ENCODE data around the gene PRKAB2. TPM values are rescaled to one million over a fixed set of nuclear protein-coding genes. Genes with fewer than 3 reads are reported as not detected.
"Not testable (repeated sequence)": the region's sequence is repeated elsewhere in the genome, so short reads cannot be mapped to it uniquely, and the experiment has no call there.

PRKAB2 gene
- total RNA-seq, 1 donor from 2014 or later = 26.7 TPM

GRCh38 chr1:147202576-147202975 is 30.3 kb upstream of the PRKAB2 start:
- no peak overlapping the region for H3K27ac Mint-ChIP-seq (ENCODE audit: unreplicated experiment)
- no peaks in the 10 kb centered on the region for H3K36me3 Mint-ChIP-seq (ENCODE audit: unreplicated experiment)
- TF ChIP-seq CTCF (IDR thresholded peaks at IDR 0.05; ENCODE audit: partially characterized antibody, unreplicated experiment) = no peak
- no peaks in the 10 kb centered on the region for H3K4me1 Mint-ChIP-seq (ENCODE audit: low read depth, unreplicated experiment)
- DNase-seq = no peak
- no peaks in the 10 kb centered on the region for H3K9me3 Mint-ChIP-seq (ENCODE audit: unreplicated experiment)
- no peak overlapping the region for H3K4me3 Mint-ChIP-seq (ENCODE audit: unreplicated experiment)
- peaks cover 3% of the 10 kb centered on the region for H3K27me3 Mint-ChIP-seq (ENCODE audit: unreplicated experiment)

GRCh38 chr1:147201786-147202185 is 29.5 kb upstream of the PRKAB2 start:
- H3K27ac Mint-ChIP-seq (ENCODE audit: unreplicated experiment) = no peak overlapping the region
- H3K4me1 Mint-ChIP-seq (ENCODE audit: low read depth, unreplicated experiment) = no peaks in the 10 kb centered on the region
- TF ChIP-seq CTCF (IDR thresholded peaks at IDR 0.05; ENCODE audit: partially characterized antibody, unreplicated experiment) = no peak
- no peaks in the 10 kb centered on the region for H3K9me3 Mint-ChIP-seq (ENCODE audit: unreplicated experiment)
- no peak overlapping the region for H3K4me3 Mint-ChIP-seq (ENCODE audit: unreplicated experiment)
- H3K36me3 Mint-ChIP-seq (ENCODE audit: unreplicated experiment) = no peaks in the 10 kb centered on the region
- peaks cover 3% of the 10 kb centered on the region for H3K27me3 Mint-ChIP-seq (ENCODE audit: unreplicated experiment)
- DNase-seq = no peak

GRCh38 chr1:147201276-147201675 is 29.0 kb upstream of the PRKAB2 start:
- DNase-seq = no peak
- no peaks in the 10 kb centered on the region for H3K9me3 Mint-ChIP-seq (ENCODE audit: unreplicated experiment)
- H3K27ac Mint-ChIP-seq (ENCODE audit: unreplicated experiment) = no peak overlapping the region
- no peak overlapping the region for H3K4me3 Mint-ChIP-seq (ENCODE audit: unreplicated experiment)
- H3K4me1 Mint-ChIP-seq (ENCODE audit: low read depth, unreplicated experiment) = no peaks in the 10 kb centered on the region
- H3K36me3 Mint-ChIP-seq (ENCODE audit: unreplicated experiment) = no peaks in the 10 kb centered on the region
- H3K27me3 Mint-ChIP-seq (ENCODE audit: unreplicated experiment) = peaks cover 3% of the 10 kb centered on the region
- no peak for TF ChIP-seq CTCF (IDR thresholded peaks at IDR 0.05; ENCODE audit: partially characterized antibody, unreplicated experiment)

GRCh38 chr1:147197324-147197723 is 25.1 kb upstream of the PRKAB2 start:
- not testable (repeated sequence) for H3K9me3 Mint-ChIP-seq (ENCODE audit: unreplicated experiment); H3K27ac Mint-ChIP-seq (ENCODE audit: unreplicated experiment); H3K4me3 Mint-ChIP-seq (ENCODE audit: unreplicated experiment); DNase-seq; H3K4me1 Mint-ChIP-seq (ENCODE audit: low read depth, unreplicated experiment); H3K27me3 Mint-ChIP-seq (ENCODE audit: unreplicated experiment); H3K36me3 Mint-ChIP-seq (ENCODE audit: unreplicated experiment)

- Mint-ChIP-seq H3K9me3 (ENCODE audit: unreplicated experiment) (no peaks in the 10 kb centered on the region), H3K27me3 (ENCODE audit: unreplicated experiment) (no peaks in the 10 kb centered on the region), H3K4me1 (ENCODE audit: low read depth, unreplicated experiment) (no peaks in the 10 kb centered on the region), H3K36me3 (ENCODE audit: unreplicated experiment) (no peaks in the 10 kb centered on the region), H3K27ac (ENCODE audit: unreplicated experiment) (no peak overlapping the region), H3K4me3 (ENCODE audit: unreplicated experiment) (no peak overlapping the region)
- TF ChIP-seq CTCF (IDR thresholded peaks at IDR 0.05; ENCODE audit: partially characterized antibody, unreplicated experiment) = no peak
- no peak for DNase-seq
These were observed 17.2 kb upstream of the PRKAB2 start for GRCh38 chr1:147189514-147189913.

- Mint-ChIP-seq H3K27ac (ENCODE audit: unreplicated experiment) (no peak overlapping the region), H3K4me1 (ENCODE audit: low read depth, unreplicated experiment) (no peaks in the 10 kb centered on the region), H3K4me3 (ENCODE audit: unreplicated experiment) (no peak overlapping the region), H3K27me3 (ENCODE audit: unreplicated experiment) (no peaks in the 10 kb centered on the region), H3K9me3 (ENCODE audit: unreplicated experiment) (no peaks in the 10 kb centered on the region), H3K36me3 (ENCODE audit: unreplicated experiment) (no peaks in the 10 kb centered on the region)
- no peak for TF ChIP-seq CTCF (IDR thresholded peaks at IDR 0.05; ENCODE audit: partially characterized antibody, unreplicated experiment)
- DNase-seq = no peak
These were observed 13.2 kb upstream of the PRKAB2 start for GRCh38 chr1:147185432-147185831.
